ENCODE data around the gene CEACAM1. TPM values are rescaled to one million over a fixed set of nuclear protein-coding genes. Genes with fewer than 3 reads are reported as not detected.

Gene CEACAM1
- total and polyA plus RNA-seq, 9 of the 15 experiments (the other 6 are each of a cell fraction or from before 2014, with no cell fraction given): 0.04 to 0.16 (median 0.10) TPM; not detected in 1

GRCh38 chr19:42548552-42548951 lies 20.3 kb upstream of the CEACAM1 start:
- CTCF ChIA-PET (ENCODE audit: low intra/inter-chr PET ratio): no interaction called here
- Histone ChIP-seq H3K9me1 (ENCODE audit: control insufficient read depth, insufficient read depth, low read length) (no peaks in the 10 kb centered on the region), H3K4me2 (ENCODE audit: insufficient read depth, low read length) (no peak overlapping the region), H4K20me1 (replicated peaks; ENCODE audit: control insufficient read depth, insufficient read depth, low read length) (no peaks in the 10 kb centered on the region), H3K79me2 (ENCODE audit: control insufficient read depth, insufficient read depth, low read length) (no peaks in the 10 kb centered on the region), H3K4me3 (no peak overlapping the region), H3K27me3 (ENCODE audit: control insufficient read depth in 2 of 2, insufficient read depth in 2 of 2, low read length in 2 of 2) (no peaks in the 10 kb centered on the region), H3K27ac (ENCODE audit: extremely low read depth, low read depth, low read length) (no peak overlapping the region), H3K9me3 (replicated peaks; ENCODE audit: control insufficient read depth, insufficient read depth, low read depth, low read length) (no peaks in the 10 kb centered on the region), H3K36me3 (ENCODE audit: control insufficient read depth, insufficient read depth, low read length) (no peaks in the 10 kb centered on the region), H3K9ac (ENCODE audit: insufficient read depth in 1 of 2, low read depth in 2 of 2, low read length in 2 of 2) (no peak overlapping the region), H3K4me1 (replicated peaks in 1 of 2; ENCODE audit: control insufficient read depth in 2 of 2, insufficient read depth in 2 of 2, low read length in 2 of 2) (no peaks in the 10 kb centered on the region), H2AFZ (ENCODE audit: low read depth, low read length) (no peak overlapping the region)
- peak in 3 of 4 experiments; percentile 44 to 48 (median 44) for DNase-seq (ENCODE audit: extremely low read depth in 1 of 4, low spot score in 3 of 4)
- POLR2A ChIA-PET: no interaction called here
- in situ Hi-C loops (cut with MboI) (loop anchor here (25.0 kb wide), 1 partner anchor 436 kb away; no protein-coding TSS in a partner anchor), intact Hi-C loops (cut with micrococcal nuclease) (no loop called here)
- no peak for ATAC-seq
- WGBS (ENCODE audit: insufficient coverage, low coverage, missing lambda C conversion rate): 13% methylated on average over 3 of the region's 4 CpGs
- BruUV-seq (replicated peaks): no TSS peak
- FAIRE-seq: no peak
- TF ChIP-seq ZNF740 (CRISPR knock-in tag; IDR thresholded peaks at IDR 0.05): 0 out of 2 replicates have a peak, but pooled peaks have one; percentile 44
- peak in 1 of 2 experiments; percentile 95; a peak in 2 of 4 replicates for TF ChIP-seq ZNF740 (tag; IDR thresholded peaks at IDR 0.05)
- no peak for TF ChIP-seq SREBF2 (CRISPR knock-in tag; IDR thresholded peaks at IDR 0.05)
- TF ChIP-seq EHMT2 (IDR thresholded peaks at IDR 0.05): peak; percentile 64
- peak; percentile 86 for TF ChIP-seq REST (IDR thresholded peaks at IDR 0.05; ENCODE audit: borderline replicate concordance)
- TF ChIP-seq REST (CRISPR knock-in tag; IDR thresholded peaks at IDR 0.05; ENCODE audit: low read depth): no peak
- peak; percentile 65 for TF ChIP-seq VEZF1 (CRISPR knock-in tag; IDR thresholded peaks at IDR 0.05)
- TF ChIP-seq ADNP (tag; IDR thresholded peaks at IDR 0.05): no peak
- TF ChIP-seq MIER1 (IDR thresholded peaks at IDR 0.05; ENCODE audit: low read depth): 0 out of 2 replicates have a peak, but pooled peaks have one; percentile 49

Measured in K562 (cell line).